Right kidney (tissue), 1 donor: ENCODE data around the gene NLRX1.
"Not testable (repeated sequence)": the region's sequence is repeated elsewhere in the genome, so short reads cannot be mapped to it uniquely, and the experiment has no call there.

Experiments used
- DNase-seq: peaks from one replicate; pipeline ENCODE4 v3.0.0-alpha.2; 2016

The NLRX1 gene

DNA sequence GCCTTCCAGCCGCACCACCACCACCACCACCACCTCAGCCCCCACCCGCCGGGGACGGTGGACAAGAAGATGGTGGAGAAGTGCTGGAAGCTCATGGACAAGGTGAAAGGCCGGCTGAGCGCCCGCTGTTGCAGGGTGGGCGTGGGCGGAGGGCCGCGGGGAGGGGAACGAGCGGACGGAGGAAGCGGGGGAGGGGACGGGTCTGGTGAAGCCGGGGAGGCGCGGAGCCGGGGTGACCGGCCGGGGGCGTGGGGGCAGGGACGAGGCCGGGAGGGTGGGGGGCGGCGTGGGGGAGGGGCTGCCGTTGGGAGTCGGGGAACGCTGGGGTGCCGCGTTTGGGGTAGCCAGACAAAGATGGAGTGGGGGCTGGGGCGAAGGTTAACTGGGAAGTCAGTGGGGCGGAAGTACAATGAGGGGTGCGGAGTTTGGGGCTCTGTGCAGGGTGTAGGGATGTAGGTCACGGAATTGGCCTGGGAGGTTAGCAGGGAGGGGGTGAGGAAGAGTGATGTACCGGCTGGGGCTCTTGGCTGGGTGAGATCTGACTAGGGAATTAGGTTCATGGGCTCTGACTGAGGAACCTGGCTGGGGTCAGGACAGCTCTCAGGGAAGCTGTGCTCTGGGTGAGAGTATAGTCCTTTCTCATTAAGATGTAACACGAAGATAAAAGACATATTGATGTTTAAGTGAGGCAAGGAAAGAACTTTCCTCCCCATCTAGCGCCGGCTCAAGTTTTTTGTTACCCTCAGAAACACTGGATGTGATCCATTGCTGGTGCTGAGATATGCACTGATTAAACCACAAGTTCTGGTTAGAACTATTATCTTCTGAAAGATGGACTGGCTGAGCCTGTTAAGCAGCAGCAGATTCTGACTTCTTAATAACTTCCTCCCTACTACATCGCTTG is 38.2 kb downstream of the NLRX1 start:
- peak; percentile 43 for DNase-seq

DNA sequence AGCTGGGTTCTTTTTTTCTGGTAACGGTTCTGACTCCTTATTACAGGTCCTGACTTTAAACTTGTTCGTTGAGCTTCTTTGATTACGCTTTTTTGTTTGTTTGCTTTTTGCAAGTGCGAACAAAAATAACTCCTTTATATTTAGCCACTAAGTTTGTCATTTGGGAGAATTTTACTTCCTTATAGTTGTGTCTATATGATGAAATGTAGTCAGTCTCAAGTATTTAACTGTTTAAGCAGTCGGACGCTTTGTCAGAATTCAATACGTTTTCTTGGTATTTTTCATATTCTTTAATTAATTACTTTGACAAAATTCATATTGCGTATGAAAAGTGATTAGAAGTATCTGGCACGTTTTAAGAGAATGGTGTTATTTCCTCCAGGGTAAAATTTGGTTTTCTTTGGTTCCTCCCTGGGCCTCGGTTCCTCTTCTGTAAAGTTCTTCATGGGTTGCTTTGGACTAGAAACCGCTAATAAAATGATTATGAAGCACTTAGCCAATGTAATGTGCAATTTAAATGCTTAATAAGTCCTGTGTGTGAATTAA is 39.0 kb downstream of the NLRX1 start:
- DNase-seq = no peak

DNA sequence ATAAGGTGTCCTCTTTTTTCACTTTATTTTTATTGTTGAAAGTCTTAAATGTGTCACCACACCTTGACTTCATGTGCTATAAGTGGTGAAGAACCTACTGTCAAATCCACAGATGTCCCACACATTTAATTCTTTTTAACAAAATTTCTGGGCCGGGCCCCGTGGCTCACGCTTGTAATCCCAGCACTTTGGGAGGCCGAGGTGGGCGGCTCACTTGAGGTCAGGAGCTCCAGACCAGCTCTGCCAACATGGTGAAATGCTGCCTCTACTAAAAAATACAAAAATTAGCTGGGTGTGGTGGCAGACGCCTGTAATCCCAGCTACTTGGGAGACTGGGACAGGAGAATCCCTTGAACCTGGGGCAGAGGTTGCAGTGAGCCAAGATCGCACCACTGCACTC is 40.7 kb downstream of the NLRX1 start:
- no peak for DNase-seq

DNA sequence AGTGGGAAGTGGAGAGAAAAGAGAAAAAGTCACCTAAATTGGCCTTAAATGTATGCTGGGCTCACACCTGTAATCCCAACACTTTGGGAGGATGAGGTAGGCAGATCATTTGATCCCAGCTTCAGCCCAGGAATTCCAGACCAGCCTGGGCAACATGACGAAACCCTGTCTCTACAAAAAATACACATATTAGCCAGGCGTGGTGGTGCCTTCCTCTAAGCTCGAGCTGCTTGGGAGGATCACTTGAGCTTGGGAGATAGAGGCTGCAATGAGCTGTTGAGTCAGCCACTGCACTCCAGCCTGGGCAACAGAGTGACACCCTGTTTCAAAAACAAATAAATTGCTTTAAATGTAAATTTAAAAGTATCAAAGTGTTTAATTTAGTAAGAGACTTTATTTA is 41.5 kb downstream of the NLRX1 start:
- no peak for DNase-seq

DNA sequence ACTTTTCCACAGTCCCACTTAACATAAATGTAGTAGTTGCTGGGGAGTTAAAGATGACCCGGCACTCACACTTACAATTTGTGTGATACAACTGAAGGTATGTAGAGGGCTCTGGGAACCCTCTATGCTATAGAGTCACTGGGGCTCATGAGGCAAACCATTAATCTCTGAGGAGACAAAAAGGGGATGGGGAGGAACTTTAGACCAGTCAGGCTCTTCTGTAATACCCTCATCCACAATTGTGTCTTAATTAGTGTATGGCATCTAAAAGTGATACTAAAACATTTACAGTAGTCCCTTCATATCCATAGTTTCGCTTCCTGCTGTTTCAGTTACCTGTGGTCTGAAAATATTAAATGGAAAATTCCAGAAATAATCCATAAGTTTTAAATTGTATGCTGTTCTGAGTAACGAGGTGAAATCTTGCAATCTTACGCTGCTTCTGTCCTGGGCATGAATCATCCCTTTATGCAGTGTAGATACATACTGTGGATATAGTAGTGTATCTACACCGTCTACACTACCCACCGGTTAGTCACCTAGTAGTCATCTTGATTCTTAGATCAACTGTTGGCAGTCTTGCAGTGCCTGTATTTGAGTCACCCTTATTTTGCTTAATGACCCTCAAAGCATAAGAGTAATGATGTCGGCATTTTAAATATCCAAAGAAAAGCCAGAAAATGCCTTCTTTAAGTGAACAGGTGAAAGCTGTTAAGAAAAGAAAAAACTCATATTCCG is 49.8 kb downstream of the NLRX1 start:
- DNase-seq = no peak

DNA sequence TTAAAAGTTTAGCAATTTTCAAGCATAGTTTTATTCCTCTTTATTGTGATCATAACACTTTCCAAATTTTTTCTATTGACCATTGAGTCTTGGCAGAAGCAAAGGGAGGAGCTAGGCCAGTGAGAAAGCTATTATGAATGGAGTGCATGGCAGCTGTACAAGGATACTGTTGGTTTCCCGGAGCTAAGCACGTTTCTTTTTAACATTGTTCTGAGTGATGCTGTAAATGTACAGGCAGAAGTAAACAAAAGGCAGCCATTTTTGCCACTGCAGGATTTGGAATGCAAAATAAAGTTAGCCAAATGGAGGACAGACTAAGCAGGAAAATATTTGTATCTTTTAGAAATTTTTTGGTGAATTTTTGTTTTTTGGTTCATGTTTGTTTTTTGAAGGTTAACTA is 53.8 kb downstream of the NLRX1 start:
- DNase-seq = no peak

DNA sequence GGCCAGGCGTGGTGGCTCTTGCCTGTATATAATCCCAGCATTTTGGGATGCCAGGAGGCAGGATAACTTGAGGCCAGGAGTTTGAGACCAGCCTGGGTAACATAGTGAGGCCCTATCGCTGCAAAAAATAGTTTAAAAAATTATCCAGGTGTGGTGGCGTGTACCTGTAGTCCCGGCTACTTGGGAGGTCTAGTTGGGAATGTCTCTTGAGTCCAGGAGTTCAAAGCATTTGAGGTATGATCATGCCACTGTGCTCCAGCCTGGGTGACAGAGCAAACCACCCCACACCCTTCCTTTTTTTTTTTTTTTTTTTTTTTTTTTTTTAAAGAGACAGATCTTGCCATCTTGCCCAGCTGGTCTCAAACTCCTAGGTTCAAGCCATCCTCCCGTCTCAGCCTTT is 54.4 kb downstream of the NLRX1 start:
- no peak for DNase-seq

DNA sequence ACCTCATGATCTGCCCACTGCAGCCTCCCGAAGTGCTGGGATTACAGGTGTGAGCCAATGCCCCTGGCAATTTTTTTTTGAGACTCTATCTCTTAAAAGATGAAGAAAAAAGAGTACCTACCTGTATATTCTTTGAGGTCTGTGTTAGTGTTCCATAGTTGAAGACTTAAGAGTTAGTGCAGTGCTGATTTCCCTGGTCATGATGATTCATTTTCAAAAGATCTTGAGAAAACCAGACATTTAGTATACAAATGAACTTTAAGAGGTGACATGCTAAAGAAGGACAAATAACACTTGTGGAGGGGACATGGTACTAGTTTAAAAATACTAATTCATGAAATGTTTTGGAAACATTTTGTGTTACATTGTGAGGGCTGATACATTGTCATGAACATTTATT is 55.3 kb downstream of the NLRX1 start:
- DNase-seq = no peak

DNA sequence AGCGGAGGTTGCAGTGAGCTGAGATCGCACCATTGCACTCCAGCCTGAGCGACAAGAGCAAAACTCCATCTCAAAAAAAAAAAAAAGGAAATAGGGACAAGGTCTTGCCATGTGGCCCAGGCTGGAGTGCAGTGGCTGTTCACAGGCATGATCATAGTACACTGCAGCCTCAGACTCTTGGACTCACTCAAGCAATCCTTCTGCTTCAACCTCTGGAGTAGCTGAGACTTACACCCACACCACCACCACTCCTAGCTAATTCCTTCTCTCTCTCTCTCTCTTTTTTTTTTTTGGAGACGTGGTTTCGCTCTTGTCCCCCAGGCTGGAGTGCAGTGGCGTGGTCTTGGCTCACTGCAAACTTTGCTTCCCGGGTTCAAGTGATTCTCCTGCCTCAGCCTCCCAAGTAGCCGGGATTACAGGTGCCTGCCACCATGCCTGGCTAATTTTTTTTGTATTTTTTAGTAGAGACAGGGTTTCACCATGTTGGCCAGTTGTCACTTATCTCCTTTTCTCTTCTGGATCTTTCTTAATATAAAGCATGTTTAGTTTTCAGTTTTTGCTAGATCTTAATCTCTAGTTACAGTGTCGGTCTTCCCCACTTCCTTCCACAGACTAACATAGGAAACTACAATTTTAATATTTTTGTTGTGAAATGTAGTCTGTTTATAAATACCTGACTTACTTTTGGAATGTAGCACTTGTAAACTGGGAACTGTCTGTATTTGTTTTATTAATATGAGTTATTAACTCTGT is 60.2 kb downstream of the NLRX1 start:
- not testable (repeated sequence) for DNase-seq

DNA sequence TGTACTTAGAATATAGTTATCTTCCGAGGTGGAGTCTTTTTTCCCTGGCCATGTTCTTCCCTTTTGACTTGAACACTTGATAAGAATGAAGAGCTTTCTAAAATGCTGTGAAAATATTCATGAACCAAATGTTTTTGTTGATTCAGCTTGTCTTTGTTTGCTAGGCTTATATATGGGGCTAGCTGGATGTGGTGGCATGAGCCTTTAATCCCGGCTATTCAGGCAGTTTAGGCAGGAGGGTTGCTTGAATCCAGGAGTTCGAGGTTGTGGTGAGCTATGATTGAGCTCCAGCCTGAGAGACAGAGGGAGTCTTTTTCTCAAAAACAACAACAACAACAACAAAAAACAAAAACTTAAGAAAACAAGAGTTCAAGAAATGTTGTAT is 60.8 kb downstream of the NLRX1 start:
- no peak for DNase-seq

DNA sequence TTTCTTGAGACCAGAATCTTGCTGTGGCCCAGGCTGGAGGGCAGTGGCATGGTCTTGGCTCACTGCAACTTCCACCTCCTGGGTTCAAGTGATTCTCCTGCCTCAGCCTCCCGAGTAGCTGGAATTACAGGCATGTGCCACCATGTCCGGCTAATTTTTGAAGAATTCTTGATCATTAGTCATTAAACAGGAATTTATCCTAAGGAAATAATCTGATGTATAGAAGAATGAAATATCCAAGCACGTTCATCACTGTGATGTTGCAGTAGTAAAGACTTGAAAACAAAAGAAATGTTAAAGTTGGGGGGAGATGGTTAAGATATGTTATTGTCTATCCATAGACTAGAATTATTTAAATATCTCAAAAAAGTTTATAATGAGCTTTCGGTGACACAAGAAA is 61.2 kb downstream of the NLRX1 start:
- DNase-seq = no peak
